Activated CD8-positive, alpha-beta T cell treated with anti-CD3 and anti-CD28 coated beads for 36 hours (primary cell): Measurements from ENCODE around the gene SPRING1. TPM values are rescaled to one million over a fixed set of nuclear protein-coding genes. Genes with fewer than 3 reads are reported as not detected.

Source experiments
- ATAC-seq: fragments of 200-7000 bp; cut with Tn5 transposase; one replicate; pipeline ENCODE4 v1.10.0; 2021; ENCODE audit warnings: mild to moderate bottlenecking, moderate library complexity
- CTCF ChIA-PET: fragments of 350-600 bp; sonication (Branson Sonifier 250); formaldehyde crosslinking; loops from one replicate; lab custom pipeline; 2021; ENCODE audit warnings: antibody characterized with exemption; lab: Charles Lee
- POLR2A ChIA-PET: fragments of 350-600 bp; sonication (Branson Sonifier 250); formaldehyde crosslinking; loops from one replicate; lab custom pipeline; 2021; ENCODE audit warnings: antibody characterized with exemption; lab: Charles Lee
- DNase-seq: peaks from one replicate; pipeline ENCODE4 v3.0.0-alpha.2; 2020
- H3K27ac Mint-ChIP-seq: one replicate; pipeline ENCODE4 v1.8.0; 2021; ENCODE audit warnings: mild to moderate bottlenecking, mixed read lengths
- H3K27me3 Mint-ChIP-seq: one replicate; pipeline ENCODE4 v1.8.0; 2021; ENCODE audit warnings: mixed read lengths
- H3K36me3 Mint-ChIP-seq: one replicate; pipeline ENCODE4 v1.8.0; 2021; ENCODE audit warnings: low read depth, mixed read lengths
- H3K4me1 Mint-ChIP-seq: one replicate; pipeline ENCODE4 v1.8.0; 2021; ENCODE audit warnings: low read depth, mixed read lengths
- H3K4me3 Mint-ChIP-seq: one replicate; pipeline ENCODE4 v1.8.0; 2021; ENCODE audit warnings: mild to moderate bottlenecking, moderate library complexity, mixed read lengths
- H3K9me3 Mint-ChIP-seq: one replicate; pipeline ENCODE4 v1.8.0; 2021; ENCODE audit warnings: mixed read lengths
- CTCF ChIP-seq: fragments of 200-600 bp; IDR thresholded peaks from one replicate; pipeline ENCODE4 v1.8.0; 2022; ENCODE audit warnings: antibody characterized with exemption, mild to moderate bottlenecking
- intact Hi-C: fragments of 100-400 bp; cut with micrococcal nuclease; formaldehyde crosslinking; loops from one replicate; pipeline ENCODE4 v1.10.0; 2022
- total RNA-seq, 2 experiments: library from RNA; stranded (reverse); gene quantifications; one replicate each; pipeline ENCODE4 v1.2.3, GENCODE V29; 2021

Gene SPRING1, protein sequence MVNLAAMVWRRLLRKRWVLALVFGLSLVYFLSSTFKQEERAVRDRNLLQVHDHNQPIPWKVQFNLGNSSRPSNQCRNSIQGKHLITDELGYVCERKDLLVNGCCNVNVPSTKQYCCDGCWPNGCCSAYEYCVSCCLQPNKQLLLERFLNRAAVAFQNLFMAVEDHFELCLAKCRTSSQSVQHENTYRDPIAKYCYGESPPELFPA
- total RNA-seq, result 10 to 100 TPM; 16.0 to 17.2 TPM

DNA sequence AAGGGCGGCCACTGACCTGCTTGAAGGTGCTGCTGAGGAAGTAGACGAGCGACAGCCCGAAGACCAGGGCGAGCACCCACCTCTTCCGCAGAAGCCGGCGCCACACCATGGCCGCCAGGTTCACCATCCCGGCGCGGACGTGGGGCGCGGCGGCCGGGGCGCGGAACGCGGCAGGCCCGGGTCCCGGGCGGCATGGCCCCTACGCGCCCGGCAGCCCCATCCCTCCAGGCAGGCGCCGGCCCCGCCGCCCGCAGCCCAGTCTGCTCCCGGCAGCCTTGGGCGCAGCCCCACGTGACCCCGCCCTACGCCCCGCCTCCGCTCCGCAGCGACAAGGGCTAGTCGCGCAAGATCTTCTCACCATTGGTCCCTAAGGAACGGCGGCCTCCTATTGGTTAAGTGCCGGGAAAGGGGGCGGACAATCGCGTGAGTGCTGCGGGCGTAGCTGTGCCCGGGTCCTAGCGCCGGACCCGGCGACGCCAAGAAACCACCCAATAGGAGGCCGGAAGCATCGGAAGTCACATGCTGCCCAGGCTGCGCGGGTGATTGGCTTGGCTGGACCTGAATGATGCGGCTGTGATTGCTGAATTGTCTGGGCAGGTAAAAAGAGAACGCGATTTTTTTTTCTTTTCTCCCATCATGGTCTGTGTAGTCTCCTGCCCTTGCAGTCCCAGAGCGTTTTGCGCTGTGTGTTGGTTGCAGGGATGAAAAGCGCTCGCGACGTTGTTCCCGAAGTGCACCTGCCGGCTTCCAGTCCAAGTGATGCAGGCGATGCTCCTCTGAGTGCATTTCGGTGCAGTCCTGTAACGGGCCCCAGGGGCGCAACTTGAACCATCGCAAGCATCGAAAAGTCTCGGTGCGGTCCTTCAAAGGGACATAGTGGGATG lies at the start of gene SPRING1, which contains the start of gene RNFT2:
Gene SPRING1, minus strand, starts transcription at position 296 of the 884 bp plus-strand sequence. Its CDS starts 169 bp downstream, at position 127.
Gene RNFT2, plus strand, starts transcription at position 542 of the 884 bp plus-strand sequence. CDS start 2,183 bp downstream, outside the sequence.
- CTCF ChIA-PET, result no interaction called here
- POLR2A ChIA-PET, result no interaction called here

DNA sequence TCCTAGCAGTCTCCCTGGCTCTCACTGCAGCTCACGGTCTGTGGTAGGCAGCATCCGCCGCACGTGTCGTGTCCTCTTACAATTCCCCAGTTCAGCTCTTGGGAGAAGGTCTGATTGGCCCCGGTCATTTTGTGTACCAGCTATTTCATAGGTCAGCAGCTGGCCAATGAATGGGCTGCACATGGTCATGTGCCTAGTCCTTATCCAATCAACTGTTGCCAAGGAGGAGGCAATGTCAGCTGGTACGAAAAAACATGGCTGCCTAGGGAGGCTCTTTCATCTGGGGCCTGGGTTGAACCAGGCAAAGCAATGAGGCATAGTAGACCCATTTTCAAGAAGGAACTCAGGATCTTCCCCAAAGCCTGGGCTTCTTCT lies 46.4 kb upstream of the SPRING1 start:
- H3K36me3 Mint-ChIP-seq, result peaks cover 23% of the 10 kb centered on the region
- ATAC-seq (peak; percentile 34), DNase-seq (peak; percentile 3)
- no peaks in the 10 kb centered on the region for H3K4me1 Mint-ChIP-seq
- H3K4me3 Mint-ChIP-seq, result no peak overlapping the region
- no peaks in the 10 kb centered on the region for H3K27me3 Mint-ChIP-seq
- intact Hi-C loops, result no loop called here
- POLR2A ChIA-PET, result no interaction called here
- H3K27ac Mint-ChIP-seq, result no peak overlapping the region
- no peaks in the 10 kb centered on the region for H3K9me3 Mint-ChIP-seq
- CTCF ChIA-PET, result no interaction called here
- TF ChIP-seq CTCF, result no peak

More for the DNA sequence above, at the start of gene SPRING1, which contains the start of gene RNFT2:
- Mint-ChIP-seq H3K4me1 (peaks cover 24% of the 10 kb centered on the region), H3K4me3 (peak within 1 kb of the TSS; percentile 91), H3K36me3 (peaks cover 17% of the 10 kb centered on the region), H3K9me3 (no peaks in the 10 kb centered on the region), H3K27me3 (no peaks in the 10 kb centered on the region), H3K27ac (peak within 1 kb of the TSS; percentile 84)
- intact Hi-C loops, result loop anchor here (5.0 to 10.0 kb wide), 3 partner anchors 79 to 397 kb away; no protein-coding TSS in a partner anchor
- ATAC-seq, result peak; percentile 99
- no peak for TF ChIP-seq CTCF
- DNase-seq, result peak; percentile 99

GRCh38 chr12:116783525-116784237 lies 45.8 kb upstream of the SPRING1 start:
- ChIA-PET POLR2A (no interaction called here), CTCF (no interaction called here)
- Mint-ChIP-seq H3K36me3 (peaks cover 23% of the 10 kb centered on the region), H3K9me3 (no peaks in the 10 kb centered on the region), H3K27ac (no peak overlapping the region), H3K4me1 (no peaks in the 10 kb centered on the region), H3K27me3 (no peaks in the 10 kb centered on the region), H3K4me3 (no peak overlapping the region)
- DNase-seq, result no peak
- ATAC-seq, result no peak
- no peak for TF ChIP-seq CTCF
- intact Hi-C loops, result no loop called here

- Mint-ChIP-seq H3K36me3 (peaks cover 20% of the 10 kb centered on the region), H3K4me3 (no peak overlapping the region), H3K27me3 (no peaks in the 10 kb centered on the region), H3K4me1 (no peaks in the 10 kb centered on the region), H3K9me3 (no peaks in the 10 kb centered on the region), H3K27ac (no peak overlapping the region)
- intact Hi-C loops, result no loop called here
- DNase-seq (no peak), ATAC-seq (no peak)
- TF ChIP-seq CTCF, result no peak
- POLR2A ChIA-PET, result no interaction called here
- CTCF ChIA-PET, result no interaction called here
These were observed 43.1 kb upstream of the SPRING1 start for GRCh38 chr12:116780942-116781341.
